Measurements from ENCODE around the gene SERP2. TPM values are rescaled to one million over a fixed set of nuclear protein-coding genes. Genes with fewer than 3 reads are reported as not detected.

Gene SERP2
- total RNA-seq, 1 donor from 2014 or later: 2.4 TPM

GRCh38 chr13:44334751-44335150 is 38.9 kb upstream of the SERP2 start:
- H3K27ac ChIP-seq (ENCODE audit: low read depth, low read length): no peak overlapping the region
- peaks cover 29% of the 10 kb centered on the region for H3K4me1 ChIP-seq (ENCODE audit: insufficient read depth, low read length)
- H3K27me3 ChIP-seq (ENCODE audit: insufficient read depth, low read length): no peaks in the 10 kb centered on the region
- Mint-ChIP-seq H3K4me1 (ENCODE audit: low read depth, unreplicated experiment) (peaks cover 22% of the 10 kb centered on the region), H3K27ac (ENCODE audit: unreplicated experiment) (no peak overlapping the region), H3K4me3 (ENCODE audit: unreplicated experiment) (no peak overlapping the region), H3K9me3 (ENCODE audit: unreplicated experiment) (peaks cover 6% of the 10 kb centered on the region), H3K27me3 (ENCODE audit: low read depth, unreplicated experiment) (no peaks in the 10 kb centered on the region), H3K36me3 (ENCODE audit: low read depth, unreplicated experiment) (no peaks in the 10 kb centered on the region)
- H3K4me2 ChIP-seq (ENCODE audit: low read length): no peak overlapping the region
- no peaks in the 10 kb centered on the region for H3K79me2 ChIP-seq (ENCODE audit: insufficient read depth, low read length)
- no peaks in the 10 kb centered on the region for H4K20me1 ChIP-seq (ENCODE audit: insufficient read depth, low read length)
- no peaks in the 10 kb centered on the region for H3K36me3 ChIP-seq (ENCODE audit: insufficient read depth, low read length)
- H3K4me3 ChIP-seq (ENCODE audit: insufficient read depth, low read depth, low read length): no peak overlapping the region
- H3K9me3 ChIP-seq (ENCODE audit: insufficient read depth, low read depth, low read length): no peaks in the 10 kb centered on the region
- DNase-seq (ENCODE audit: low read depth) (no peak), FAIRE-seq (no peak)
- TF ChIP-seq EZH2 (IDR thresholded peaks at IDR 0.05; ENCODE audit: insufficient read depth, low read length) (no peak), CTCF (IDR thresholded peaks at IDR 0.05; ENCODE audit: insufficient read depth, low read depth, low read length) (no peak)
- H2AFZ ChIP-seq (ENCODE audit: low read depth, low read length): no peak overlapping the region
- no peak overlapping the region for H3K9ac ChIP-seq (ENCODE audit: low read length)

GRCh38 chr13:44336934-44337333 is 36.7 kb upstream of the SERP2 start:
- H3K4me3 Mint-ChIP-seq (ENCODE audit: unreplicated experiment): no peak overlapping the region
- Histone ChIP-seq H4K20me1 (ENCODE audit: insufficient read depth, low read length) (no peaks in the 10 kb centered on the region), H3K36me3 (ENCODE audit: insufficient read depth, low read length) (no peaks in the 10 kb centered on the region), H3K79me2 (ENCODE audit: insufficient read depth, low read length) (no peaks in the 10 kb centered on the region), H3K4me2 (ENCODE audit: low read length) (no peak overlapping the region), H3K4me3 (ENCODE audit: insufficient read depth, low read depth, low read length) (no peak overlapping the region), H2AFZ (ENCODE audit: low read depth, low read length) (no peak overlapping the region), H3K27ac (ENCODE audit: low read depth, low read length) (no peak overlapping the region), H3K4me1 (ENCODE audit: insufficient read depth, low read length) (peaks cover 19% of the 10 kb centered on the region), H3K27me3 (ENCODE audit: insufficient read depth, low read length) (no peaks in the 10 kb centered on the region), H3K9me3 (ENCODE audit: insufficient read depth, low read depth, low read length) (no peaks in the 10 kb centered on the region), H3K9ac (ENCODE audit: low read length) (no peak overlapping the region)
- no peak overlapping the region for H3K27ac Mint-ChIP-seq (ENCODE audit: unreplicated experiment)
- peaks cover 8% of the 10 kb centered on the region for H3K9me3 Mint-ChIP-seq (ENCODE audit: unreplicated experiment)
- H3K4me1 Mint-ChIP-seq (ENCODE audit: low read depth, unreplicated experiment): peaks cover 12% of the 10 kb centered on the region
- DNase-seq (ENCODE audit: low read depth): no peak
- no peaks in the 10 kb centered on the region for H3K27me3 Mint-ChIP-seq (ENCODE audit: low read depth, unreplicated experiment)
- no peak for TF ChIP-seq EZH2 (IDR thresholded peaks at IDR 0.05; ENCODE audit: insufficient read depth, low read length)
- no peak for FAIRE-seq
- H3K36me3 Mint-ChIP-seq (ENCODE audit: low read depth, unreplicated experiment): no peaks in the 10 kb centered on the region

GRCh38 chr13:44337581-44337980 is 36.0 kb upstream of the SERP2 start:
- H3K4me3 Mint-ChIP-seq (ENCODE audit: unreplicated experiment): no peak overlapping the region
- Histone ChIP-seq H3K27ac (ENCODE audit: low read depth, low read length) (no peak overlapping the region), H2AFZ (ENCODE audit: low read depth, low read length) (no peak overlapping the region), H3K9me3 (ENCODE audit: insufficient read depth, low read depth, low read length) (no peaks in the 10 kb centered on the region), H3K36me3 (ENCODE audit: insufficient read depth, low read length) (no peaks in the 10 kb centered on the region), H4K20me1 (ENCODE audit: insufficient read depth, low read length) (no peaks in the 10 kb centered on the region), H3K9ac (ENCODE audit: low read length) (no peak overlapping the region), H3K79me2 (ENCODE audit: insufficient read depth, low read length) (no peaks in the 10 kb centered on the region), H3K4me3 (ENCODE audit: insufficient read depth, low read depth, low read length) (no peak overlapping the region), H3K27me3 (ENCODE audit: insufficient read depth, low read length) (no peaks in the 10 kb centered on the region), H3K4me1 (ENCODE audit: insufficient read depth, low read length) (peaks cover 13% of the 10 kb centered on the region), H3K4me2 (ENCODE audit: low read length) (no peak overlapping the region)
- H3K36me3 Mint-ChIP-seq (ENCODE audit: low read depth, unreplicated experiment): no peaks in the 10 kb centered on the region
- FAIRE-seq (no peak), DNase-seq (ENCODE audit: low read depth) (no peak)
- no peaks in the 10 kb centered on the region for H3K27me3 Mint-ChIP-seq (ENCODE audit: low read depth, unreplicated experiment)
- no peak for TF ChIP-seq CTCF (IDR thresholded peaks at IDR 0.05; ENCODE audit: insufficient read depth, low read depth, low read length)
- TF ChIP-seq EZH2 (IDR thresholded peaks at IDR 0.05; ENCODE audit: insufficient read depth, low read length): no peak
- no peak overlapping the region for H3K27ac Mint-ChIP-seq (ENCODE audit: unreplicated experiment)
- H3K4me1 Mint-ChIP-seq (ENCODE audit: low read depth, unreplicated experiment): peaks cover 6% of the 10 kb centered on the region
- peaks cover 8% of the 10 kb centered on the region for H3K9me3 Mint-ChIP-seq (ENCODE audit: unreplicated experiment)
